IMR-90 (cell line): ENCODE results near the gene USP35. TPM values are rescaled to one million over a fixed set of nuclear protein-coding genes. Genes with fewer than 3 reads are reported as not detected.
A peak's percentile ranks its signal among the peaks of the same experiment; 100 is the strongest.

Source experiments
- ATAC-seq: fragments of 200-7000 bp; cut with Tn5 transposase; 2 replicates; pipeline ENCODE4 v1.9.1; 2020; ENCODE audit warnings: low read depth, mild to moderate bottlenecking, moderate library complexity
- BruUV-seq: library from RNA; stranded (reverse); fragments of 400-500 nt; replicated peaks from 2 replicates; lab custom pipeline; 2021; lab: Mats Ljungman, UMichigan
- CTCF ChIA-PET: fragments of 300-600 bp; formaldehyde crosslinking; extraction: SDS; loops from one replicate; lab custom pipeline; 2021; ENCODE audit warnings: antibody characterized with exemption; lab: Yijun Ruan, JAX
- POLR2A ChIA-PET: fragments of 300-600 bp; sonication (Branson Sonifier 250); formaldehyde crosslinking; loops from one replicate; lab custom pipeline; 2022; ENCODE audit warnings: antibody characterized with exemption; ENCODE audit not compliant: unreplicated experiment; lab: Charles Lee
- DNase-seq: peaks from one replicate; pipeline ENCODE4 v3.0.0; 2013
- H2AFZ ChIP-seq: replicated peaks from 2 replicates; pipeline ENCODE3; 2013; ENCODE audit warnings: low read length, mild to moderate bottlenecking; ENCODE audit not compliant: poor library complexity
- H2AK5ac ChIP-seq: 2 replicates; pipeline ENCODE4 v1.6.1; 2013; ENCODE audit warnings: low read depth, low read length, inconsistent platforms
- H2AK9ac ChIP-seq: replicated peaks from 2 replicates; pipeline ENCODE3; 2013; ENCODE audit warnings: mild to moderate bottlenecking, low read depth, low read length, moderate library complexity; ENCODE audit not compliant: poor library complexity
- H2BK120ac ChIP-seq: 2 replicates; pipeline ENCODE4 v1.6.1; 2013; ENCODE audit warnings: low read depth, low read length, inconsistent platforms
- H2BK15ac ChIP-seq: 3 replicates; pipeline ENCODE4 v1.6.1; 2013; ENCODE audit warnings: low read depth, low read length, inconsistent platforms
- H2BK20ac ChIP-seq: 2 replicates; pipeline ENCODE4 v1.6.1; 2013; ENCODE audit warnings: low read depth, mild to moderate bottlenecking, inconsistent platforms, low read length, moderate library complexity
- H2BK5ac ChIP-seq: 2 replicates; pipeline ENCODE4 v1.6.1; 2013; ENCODE audit warnings: mild to moderate bottlenecking, low read depth, low read length, inconsistent platforms; ENCODE audit not compliant: poor library complexity, severe bottlenecking
- H3K14ac ChIP-seq: replicated peaks from 2 replicates; pipeline ENCODE4 v1.6.1; 2013; ENCODE audit warnings: low read depth, low read length, inconsistent platforms
- H3K18ac ChIP-seq: 2 replicates; pipeline ENCODE4 v1.6.1; 2013; ENCODE audit warnings: low read depth, low read length, control low read depth
- H3K23ac ChIP-seq: 2 replicates; pipeline ENCODE4 v1.6.1; 2013; ENCODE audit warnings: low read depth, low read length, inconsistent platforms
- H3K27ac ChIP-seq: 2 replicates; pipeline ENCODE4 v1.5.1; 2013; ENCODE audit warnings: mild to moderate bottlenecking, control low read depth, low read length; ENCODE audit not compliant: insufficient read depth
- H3K27me3 ChIP-seq: 2 replicates; pipeline ENCODE4 v1.6.1; 2013; ENCODE audit warnings: low read length; ENCODE audit not compliant: control insufficient read depth, insufficient read depth
- H3K36me3 ChIP-seq: 2 replicates; pipeline ENCODE4 v1.6.1; 2013; ENCODE audit warnings: low read length, mixed read lengths; ENCODE audit not compliant: control insufficient read depth, insufficient read depth
- H3K4ac ChIP-seq: 2 replicates; pipeline ENCODE4 v1.6.1; 2013; ENCODE audit warnings: low read depth, low read length, inconsistent platforms
- H3K4me1 ChIP-seq: 2 replicates; pipeline ENCODE4 v1.6.1; 2013; ENCODE audit warnings: low read length, mixed read lengths; ENCODE audit not compliant: control insufficient read depth, insufficient read depth
- H3K4me2 ChIP-seq: 2 replicates; pipeline ENCODE4 v1.6.1; 2013; ENCODE audit warnings: low read depth, mild to moderate bottlenecking, control low read depth, low read length, moderate library complexity
- H3K4me3 ChIP-seq: 2 replicates; pipeline ENCODE4 v1.5.1; 2013; ENCODE audit warnings: low read depth, mild to moderate bottlenecking, control low read depth, low read length, moderate library complexity; ENCODE audit not compliant: insufficient read depth
- H3K56ac ChIP-seq: 2 replicates; pipeline ENCODE4 v1.6.1; 2013; ENCODE audit warnings: low read length, inconsistent platforms; ENCODE audit not compliant: insufficient read depth; ENCODE audit errors: extremely low read depth
- H3K79me1 ChIP-seq, 2 experiments: 2 replicates each; pipeline ENCODE4 v1.6.1; 2013; ENCODE audit warnings: low read length in 2 of 2, inconsistent platforms in 1 of 2, low read depth in 1 of 2
- H3K9ac ChIP-seq: 2 replicates; pipeline ENCODE4 v1.6.1; 2013; ENCODE audit warnings: low read depth, low read length, control low read depth
- H3K9me1 ChIP-seq: 2 replicates; pipeline ENCODE4 v1.6.1; 2013; ENCODE audit warnings: low read length, inconsistent platforms; ENCODE audit not compliant: insufficient read depth
- H3K9me3 ChIP-seq: 2 replicates; pipeline ENCODE4 v1.6.1; 2013; ENCODE audit warnings: low read length; ENCODE audit not compliant: control insufficient read depth, insufficient read depth
- H4K20me1 ChIP-seq: 2 replicates; pipeline ENCODE4 v1.6.1; 2013; ENCODE audit warnings: low read length, inconsistent platforms; ENCODE audit not compliant: insufficient read depth
- H4K5ac ChIP-seq: 2 replicates; pipeline ENCODE4 v1.6.1; 2013; ENCODE audit warnings: mild to moderate bottlenecking, low read depth, low read length, control low read depth
- H4K8ac ChIP-seq, 2 experiments: 2 replicates each; pipeline ENCODE4 v1.6.1; 2013; ENCODE audit warnings: low read depth in 2 of 2, low read length in 2 of 2, control low read depth in 1 of 2, inconsistent platforms in 1 of 2
- H4K91ac ChIP-seq: 2 replicates; pipeline ENCODE4 v1.6.1; 2013; ENCODE audit warnings: low read depth, low read length, inconsistent platforms; ENCODE audit not compliant: insufficient read depth
- BHLHE40 ChIP-seq: fragments of 150-350 bp; IDR thresholded peaks from 2 replicates; pipeline ENCODE4 v1.6.1; 2016; ENCODE audit warnings: mild to moderate bottlenecking, low read depth, low read length
- CEBPB ChIP-seq: IDR thresholded peaks from 2 replicates; pipeline ENCODE4 v1.6.1; 2012; ENCODE audit warnings: low read depth, low read length, improper control_type of control experiment
- CHD1 ChIP-seq: IDR thresholded peaks from 2 replicates; pipeline ENCODE4 v1.6.1; 2012; ENCODE audit warnings: low read depth, low read length, improper control_type of control experiment
- CTCF ChIP-seq: conservative IDR thresholded peaks from 2 replicates; pipeline ENCODE4 v1.5.1; 2012; ENCODE audit warnings: mild to moderate bottlenecking, low read depth, low read length, improper control_type of control experiment
- ELK1 ChIP-seq: fragments of 150-350 bp; IDR thresholded peaks from 2 replicates; pipeline ENCODE4 v1.6.1; 2016; ENCODE audit warnings: low read depth, mild to moderate bottlenecking, low read length, moderate library complexity, borderline replicate concordance
- FOS ChIP-seq: fragments of 150-350 bp; IDR thresholded peaks from 2 replicates; pipeline ENCODE4 v1.6.1; 2016; ENCODE audit warnings: low read depth, low read length
- MAFK ChIP-seq: IDR thresholded peaks from 2 replicates; pipeline ENCODE4 v1.6.1; 2012; ENCODE audit warnings: low read depth, low read length, improper control_type of control experiment
- MAZ ChIP-seq: IDR thresholded peaks from 2 replicates; pipeline ENCODE4 v1.6.1; 2012; ENCODE audit warnings: low read depth, mild to moderate bottlenecking, low read length, improper control_type of control experiment, moderate library complexity, borderline replicate concordance
- MXI1 ChIP-seq: IDR thresholded peaks from 2 replicates; pipeline ENCODE4 v1.6.1; 2012; ENCODE audit warnings: low read depth, mild to moderate bottlenecking, low read length, moderate library complexity, borderline replicate concordance
- NFE2L2 ChIP-seq: fragments of 150-350 bp; IDR thresholded peaks from 2 replicates; pipeline ENCODE4 v1.6.1; 2016; ENCODE audit warnings: low read depth, mild to moderate bottlenecking, low read length
- RCOR1 ChIP-seq: IDR thresholded peaks from 2 replicates; pipeline ENCODE4 v1.6.1; 2012; ENCODE audit warnings: mild to moderate bottlenecking, low read length, improper control_type of control experiment; ENCODE audit not compliant: insufficient replicate concordance
- RFX5 ChIP-seq: IDR thresholded peaks from 2 replicates; pipeline ENCODE4 v1.8.0; 2012; ENCODE audit warnings: low read depth, mild to moderate bottlenecking, low read length, moderate library complexity
- SMC3 ChIP-seq: fragments of 150-350 bp; IDR thresholded peaks from 2 replicates; pipeline ENCODE4 v1.6.1; 2016; ENCODE audit warnings: low read depth, mild to moderate bottlenecking, antibody characterized with exemption, low read length, moderate library complexity
- USF2 ChIP-seq: fragments of 150-350 bp; IDR thresholded peaks from 2 replicates; pipeline ENCODE4 v1.6.1; 2017; ENCODE audit warnings: mild to moderate bottlenecking, antibody characterized with exemption, low read length, low read depth
- WGBS, 2 experiments: methylation state at CpG; one replicate each; pipeline versions ENCODE4 v1.1.5 to v1.1.7; 2013; ENCODE audit warnings: missing lambda C conversion rate in 2 of 2; ENCODE audit not compliant: insufficient read length in 1 of 2; ENCODE audit errors: extremely low coverage in 2 of 2; 5-methylcytosine and 5-hydroxymethylcytosine counted together
- dilution Hi-C: fragments of 300-500 bp; cut with HindIII; formaldehyde crosslinking; loops from one replicate; pipeline ENCODE4 v1.14.3; 2018; ENCODE audit warnings: low sequenced_read_pairs; ENCODE audit not compliant: unreplicated experiment
- in situ Hi-C: fragments of 300-500 bp; cut with MboI; formaldehyde crosslinking; loops from 3 replicates; pipeline ENCODE4 v1.14.3; 2019; ENCODE audit warnings: low sequenced_read_pairs, inconsistent platforms, mixed read lengths
- intact Hi-C: fragments of 100-400 bp; cut with micrococcal nuclease; formaldehyde crosslinking; loops from 2 replicates; pipeline ENCODE4 v1.10.0; 2022
- polyA plus RNA-seq, 3 experiments: library from polyadenylated mRNA; depleted of rRNA; stranded (reverse); fragments of >200 nt; gene quantifications; 2 replicates each; pipeline ENCODE4 v1.2.3, GENCODE V29; 2012; ENCODE audit warnings: low replicate concordance in 1 of 3
- total RNA-seq: library from RNA; depleted of rRNA; stranded (reverse); fragments of >200 nt; gene quantifications from 2 replicates; pipeline ENCODE4 v1.2.3, GENCODE V29; 2012

Gene USP35
- total and polyA plus RNA-seq, 2 of the 4 experiments (the other 2 are of a cell fraction): 2.7 to 11.3 TPM

GRCh38 chr11:78216571-78217287 lies 28.0 kb downstream of the USP35 start:
- in situ Hi-C loops (no loop called here), intact Hi-C loops (no loop called here), dilution Hi-C loops (no loop called here)
- H3K14ac ChIP-seq: no peak overlapping the region
- no peak overlapping the region for H2BK20ac ChIP-seq
- H3K27me3 ChIP-seq: no peaks in the 10 kb centered on the region
- H3K23ac ChIP-seq: no peak overlapping the region
- peaks cover 3% of the 10 kb centered on the region for H3K4me1 ChIP-seq
- ChIA-PET CTCF (interaction anchor here (0.8 kb wide), 1 partner anchor 348 kb away, joined by 4 read pairs; no protein-coding TSS in a partner anchor), POLR2A (no interaction called here)
- H4K20me1 ChIP-seq: peaks cover 17% of the 10 kb centered on the region
- H3K79me1 ChIP-seq: peaks cover 5 to 28% of the 10 kb centered on the region in 2 experiments; a peak in 2 of 4 replicates
- H4K5ac ChIP-seq: no peak overlapping the region
- H3K18ac ChIP-seq: no peak overlapping the region
- H3K9me1 ChIP-seq: peaks cover 23% of the 10 kb centered on the region
- TF ChIP-seq MAZ (no peak), USF2 (no peak), BHLHE40 (no peak), RFX5 (no peak), ELK1 (no peak), MXI1 (no peak), CEBPB (no peak), RCOR1 (no peak), NFE2L2 (no peak), FOS (no peak), MAFK (no peak), SMC3 (no peak), CTCF (no peak), CHD1 (no peak)
- H2BK15ac ChIP-seq: no peak overlapping the region
- no peak overlapping the region for H3K56ac ChIP-seq
- H2BK120ac ChIP-seq: no peak overlapping the region
- no peak overlapping the region for H3K4me2 ChIP-seq
- no peak overlapping the region for H4K91ac ChIP-seq
- no peak overlapping the region for H3K9ac ChIP-seq
- H3K4me3 ChIP-seq: no peak overlapping the region
- H2AFZ ChIP-seq: no peak overlapping the region
- H3K4ac ChIP-seq: no peak overlapping the region
- no TSS peak for BruUV-seq
- no peak overlapping the region for H3K27ac ChIP-seq
- peaks cover 65% of the 10 kb centered on the region for H3K36me3 ChIP-seq
- no peak overlapping the region for H2BK5ac ChIP-seq
- no CpG with 5 or more reads among the region's 5 CpGs for WGBS, 2 experiments
- DNase-seq: no peak
- H2AK9ac ChIP-seq: peak overlapping the region; percentile 10
- no peaks in the 10 kb centered on the region for H3K9me3 ChIP-seq
- no peak overlapping the region for H4K8ac ChIP-seq
- ATAC-seq: no peak
- H2AK5ac ChIP-seq: no peak overlapping the region
